K562 (cell line): ENCODE results near the gene PRSS8. TPM values are rescaled to one million over a fixed set of nuclear protein-coding genes. Genes with fewer than 3 reads are reported as not detected.

ENCODE experiments used
- BHLHE40 ChIP-seq: IDR thresholded peaks from 2 replicates; pipeline ENCODE4 v1.6.1; 2011; ENCODE audit warnings: low read length, improper control_type of control experiment
- FOXK2 ChIP-seq, 2 experiments: fragments of 450-650 bp; IDR thresholded peaks in 1 of 2; conservative IDR thresholded peaks in 1 of 2; 2 replicates each; pipeline ENCODE4 v1.6.1; 2016; ENCODE audit warnings: low read depth in 2 of 2, mild to moderate bottlenecking in 1 of 2
- GABPB1 ChIP-seq: sonication (generic); formaldehyde crosslinking; IDR thresholded peaks from 2 replicates; pipeline ENCODE4 v1.8.0; 2022; ENCODE audit warnings: mild to moderate bottlenecking, missing genetic modification reagents
- HNRNPUL1 ChIP-seq: fragments of 200-400 bp; formaldehyde crosslinking; IDR thresholded peaks from 2 replicates; pipeline ENCODE4 v1.6.1; 2017; ENCODE audit warnings: low read length
- IFI16 ChIP-seq: fragments of 250-450 bp; sonication (Bioruptor Pico); IDR thresholded peaks from 2 replicates; pipeline ENCODE4 v2.1.2; 2022; ENCODE audit warnings: mild to moderate bottlenecking, inconsistent platforms
- NCOA4 ChIP-seq: fragments of 450-650 bp; IDR thresholded peaks from 2 replicates; pipeline ENCODE4 v1.6.1; 2018; ENCODE audit warnings: mild to moderate bottlenecking; ENCODE audit not compliant: partially characterized antibody
- SMARCC2 ChIP-seq: fragments of 450-650 bp; IDR thresholded peaks from 2 replicates; pipeline ENCODE4 v1.6.1; 2017; ENCODE audit warnings: antibody characterized with exemption, moderate library complexity, mild to moderate bottlenecking, low read depth
- SPI1 ChIP-seq: IDR thresholded peaks from 2 replicates; pipeline ENCODE4 v1.6.1; 2011; ENCODE audit warnings: low read depth, low read length, control low read depth, borderline replicate concordance
- ZNF165 ChIP-seq: fragments of 250-450 bp; sonication (Bioruptor Pico); IDR thresholded peaks from 2 replicates; pipeline ENCODE4 v1.4.0; 2020; ENCODE audit warnings: borderline replicate concordance
- ZNF707 ChIP-seq: fragments of 250-450 bp; sonication (Bioruptor Pico); conservative IDR thresholded peaks from 2 replicates; pipeline ENCODE4 v1.8.0; 2022; ENCODE audit warnings: inconsistent platforms, mild to moderate bottlenecking, moderate library complexity
- polyA plus RNA-seq, 8 experiments: library from polyadenylated mRNA; depleted of rRNA in 4 of 8; stranded (reverse) in 5 of 8; unstranded in 3 of 8; fragments of >200 nt; fragmentation: Nextera tagmentation in 2 of 8; fragmentation: Illumina TruSeq in 1 of 8; extraction: Ambion mirVana in 2 of 8; extraction: Trizol in 1 of 8; gene quantifications; 2 replicates each; pipeline versions ENCODE4 v1.2.1 to v1.2.3, GENCODE V29; 2011 to 2014; ENCODE audit warnings: inconsistent platforms in 1 of 8, missing spikeins in 1 of 8
- total RNA-seq, 7 experiments: library from RNA; depleted of rRNA in 6 of 7; stranded (reverse); fragments of >200 nt in 6 of 7; fragmentation: Illumina TruSeq in 2 of 7; extraction: Trizol in 2 of 7; gene quantifications; 2 replicates each; pipeline versions ENCODE4 v1.2.1 to v1.2.3, GENCODE V29; 2011 to 2021; ENCODE audit warnings: low replicate concordance in 1 of 7
- TF ChIP-seq, protein P1 (sequence below), 2 experiments: fragments of 450-650 bp in 1 of 2; sonication (generic) in 1 of 2; formaldehyde crosslinking in 1 of 2; IDR thresholded peaks; 2 replicates each; pipeline versions ENCODE4 v1.7.1 to v1.9.0; 2016 to 2022; ENCODE audit warnings: inconsistent platforms in 1 of 2, mild to moderate bottlenecking in 1 of 2, missing genetic modification reagents in 1 of 2
- TF ChIP-seq, protein P2 (sequence below): IDR thresholded peaks from 2 replicates; pipeline ENCODE4 v1.6.1; 2014; ENCODE audit warnings: antibody characterized with exemption

PRSS8 gene
- total and polyA plus RNA-seq, 9 of the 15 experiments (the other 6 are each of a cell fraction or from before 2014, with no cell fraction given) = 0.25 to 3.9 (median 1.3) TPM; not detected in 1

DNA sequence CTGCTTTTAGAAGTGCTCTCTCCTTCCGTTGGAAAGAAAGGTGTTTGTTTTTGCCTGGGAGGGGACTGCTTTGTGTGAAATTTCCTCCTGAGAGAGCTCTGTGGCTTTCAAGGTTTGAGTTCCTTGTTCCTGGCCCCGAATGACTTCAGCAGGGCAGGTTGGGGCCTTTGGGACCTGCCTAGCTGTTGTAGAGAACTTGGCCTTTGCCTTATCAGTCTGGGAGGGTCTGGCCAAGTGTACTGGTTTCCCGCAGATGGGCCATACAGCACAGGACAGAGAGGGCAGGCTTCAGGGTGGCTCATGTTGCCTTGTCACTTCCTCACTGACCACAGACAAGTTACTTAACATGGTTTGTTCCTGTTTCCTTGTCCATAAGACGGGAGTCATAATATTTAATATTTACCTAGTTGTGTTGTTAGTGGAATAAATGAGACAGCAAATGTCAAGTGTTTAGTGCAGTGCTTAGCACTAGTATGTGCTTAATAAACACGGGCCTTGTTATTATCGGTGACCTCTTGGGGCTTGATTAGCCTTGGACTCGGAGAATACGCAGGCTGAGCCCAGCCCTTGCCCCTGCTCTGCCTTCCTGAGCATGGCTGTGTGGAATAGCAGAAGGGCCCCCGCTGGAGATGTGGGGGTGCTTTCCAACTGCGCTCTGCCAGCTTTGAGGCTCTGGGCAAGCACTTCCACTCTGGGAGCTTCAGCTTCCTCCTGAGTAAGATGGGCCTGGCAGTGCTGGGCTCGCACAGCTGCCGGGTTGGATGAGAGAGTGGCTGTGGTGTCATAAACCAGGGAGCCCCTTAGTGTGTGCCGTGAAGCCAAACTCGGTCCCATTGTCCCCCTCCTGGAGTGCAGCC, 6.6 kb downstream of the PRSS8 start (continued):
- TF ChIP-seq NCOA4 (no peak), SMARCC2 (no peak), ZNF707 (CRISPR knock-in tag) (no peak), BHLHE40 (peak; percentile 44; the same call in 1 of the 2 replicates), ZNF165 (CRISPR knock-in tag) (no peak), FOXK2 (conservative IDR thresholded peaks at IDR 0.05 in 1 of 2, IDR thresholded peaks at IDR 0.05 in 1 of 2; ENCODE audit: low read depth in 2 of 2) (peak; percentile 67 to 72), SPI1 (peak; percentile 91), IFI16 (CRISPR knock-in tag) (no peak), HNRNPUL1 (no peak), GABPB1 (peak; percentile 62)
- TF ChIP-seq, protein P1, sequence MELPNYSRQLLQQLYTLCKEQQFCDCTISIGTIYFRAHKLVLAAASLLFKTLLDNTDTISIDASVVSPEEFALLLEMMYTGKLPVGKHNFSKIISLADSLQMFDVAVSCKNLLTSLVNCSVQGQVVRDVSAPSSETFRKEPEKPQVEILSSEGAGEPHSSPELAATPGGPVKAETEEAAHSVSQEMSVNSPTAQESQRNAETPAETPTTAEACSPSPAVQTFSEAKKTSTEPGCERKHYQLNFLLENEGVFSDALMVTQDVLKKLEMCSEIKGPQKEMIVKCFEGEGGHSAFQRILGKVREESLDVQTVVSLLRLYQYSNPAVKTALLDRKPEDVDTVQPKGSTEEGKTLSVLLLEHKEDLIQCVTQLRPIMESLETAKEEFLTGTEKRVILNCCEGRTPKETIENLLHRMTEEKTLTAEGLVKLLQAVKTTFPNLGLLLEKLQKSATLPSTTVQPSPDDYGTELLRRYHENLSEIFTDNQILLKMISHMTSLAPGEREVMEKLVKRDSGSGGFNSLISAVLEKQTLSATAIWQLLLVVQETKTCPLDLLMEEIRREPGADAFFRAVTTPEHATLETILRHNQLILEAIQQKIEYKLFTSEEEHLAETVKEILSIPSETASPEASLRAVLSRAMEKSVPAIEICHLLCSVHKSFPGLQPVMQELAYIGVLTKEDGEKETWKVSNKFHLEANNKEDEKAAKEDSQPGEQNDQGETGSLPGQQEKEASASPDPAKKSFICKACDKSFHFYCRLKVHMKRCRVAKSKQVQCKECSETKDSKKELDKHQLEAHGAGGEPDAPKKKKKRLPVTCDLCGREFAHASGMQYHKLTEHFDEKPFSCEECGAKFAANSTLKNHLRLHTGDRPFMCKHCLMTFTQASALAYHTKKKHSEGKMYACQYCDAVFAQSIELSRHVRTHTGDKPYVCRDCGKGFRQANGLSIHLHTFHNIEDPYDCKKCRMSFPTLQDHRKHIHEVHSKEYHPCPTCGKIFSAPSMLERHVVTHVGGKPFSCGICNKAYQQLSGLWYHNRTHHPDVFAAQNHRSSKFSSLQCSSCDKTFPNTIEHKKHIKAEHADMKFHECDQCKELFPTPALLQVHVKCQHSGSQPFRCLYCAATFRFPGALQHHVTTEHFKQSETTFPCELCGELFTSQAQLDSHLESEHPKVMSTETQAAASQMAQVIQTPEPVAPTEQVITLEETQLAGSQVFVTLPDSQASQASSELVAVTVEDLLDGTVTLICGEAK (IDR thresholded peaks at IDR 0.05) = no peak
- TF ChIP-seq, protein P1 (CRISPR knock-in tag; IDR thresholded peaks at IDR 0.05) = no peak
- TF ChIP-seq, protein P2, sequence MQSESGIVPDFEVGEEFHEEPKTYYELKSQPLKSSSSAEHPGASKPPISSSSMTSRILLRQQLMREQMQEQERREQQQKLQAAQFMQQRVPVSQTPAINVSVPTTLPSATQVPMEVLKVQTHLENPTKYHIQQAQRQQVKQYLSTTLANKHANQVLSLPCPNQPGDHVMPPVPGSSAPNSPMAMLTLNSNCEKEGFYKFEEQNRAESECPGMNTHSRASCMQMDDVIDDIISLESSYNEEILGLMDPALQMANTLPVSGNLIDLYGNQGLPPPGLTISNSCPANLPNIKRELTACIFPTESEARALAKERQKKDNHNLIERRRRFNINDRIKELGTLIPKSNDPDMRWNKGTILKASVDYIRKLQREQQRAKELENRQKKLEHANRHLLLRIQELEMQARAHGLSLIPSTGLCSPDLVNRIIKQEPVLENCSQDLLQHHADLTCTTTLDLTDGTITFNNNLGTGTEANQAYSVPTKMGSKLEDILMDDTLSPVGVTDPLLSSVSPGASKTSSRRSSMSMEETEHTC = no peak
